Mammary epithelial cell (primary cell): Measurements from ENCODE around the gene PATL2.

ENCODE experiments used
- CTCF ChIP-seq, 2 donors: IDR thresholded peaks in 1 of 2; conservative IDR thresholded peaks in 1 of 2; 2 replicates each; pipeline ENCODE4 v1.5.1; 2011 to 2012; ENCODE audit warnings: inconsistent platforms in 2 of 2, low read length in 2 of 2, mild to moderate bottlenecking in 2 of 2, control low read depth in 1 of 2, low read depth in 1 of 2; ENCODE audit not compliant: insufficient read depth in 1 of 2; ENCODE audit errors: extremely low read depth in 1 of 2
- EZH2 ChIP-seq: IDR thresholded peaks from 2 replicates; pipeline ENCODE4 v1.6.1; 2012; ENCODE audit warnings: low read length, inconsistent platforms, borderline replicate concordance

GRCh38 chr15:44620081-44620480 lies 91.0 kb downstream of the PATL2 start:
- TF ChIP-seq CTCF (conservative IDR thresholded peaks at IDR 0.05 in 1 of 2, IDR thresholded peaks at IDR 0.05 in 1 of 2; ENCODE audit: extremely low read depth in 1 of 2, insufficient read depth in 1 of 2, low read depth in 1 of 2, low read length in 2 of 2) (no peak), EZH2 (no peak)
